Gastroesophageal sphincter (tissue), 4 donors: ENCODE data around the gene GGTA1. TPM values are rescaled to one million over a fixed set of nuclear protein-coding genes. Genes with fewer than 3 reads are reported as not detected.
"Not testable (repeated sequence)": the region's sequence is repeated elsewhere in the genome, so short reads cannot be mapped to it uniquely, and the experiment has no call there.

ENCODE experiments used
- ATAC-seq: fragments of 150-250 bp; one replicate; pipeline ENCODE4 v1.9.1; 2016; ENCODE audit warnings: mild to moderate bottlenecking, moderate library complexity
- H3K27ac ChIP-seq, 4 donors: fragments of 200-600 bp; sonication (generic) in 3 of 4; 1 replicate in 3 of 4; 2 replicates in 1 of 4; pipeline ENCODE4 v1.5.1; 2016 to 2019
- H3K27me3 ChIP-seq: fragments of 200-600 bp; sonication (generic); one replicate; pipeline ENCODE4 v1.5.1; 2019
- H3K36me3 ChIP-seq, 2 donors: fragments of 200-600 bp; sonication (generic); one replicate each; pipeline ENCODE4 v1.5.1; 2019; ENCODE audit warnings: control low read depth in 1 of 2
- H3K4me1 ChIP-seq, 3 donors: fragments of 200-600 bp; sonication (generic); 1 replicate in 2 of 3; 2 replicates in 1 of 3; pipeline ENCODE4 v1.5.1; 2016 to 2019; ENCODE audit warnings: control low read depth in 2 of 3
- H3K4me3 ChIP-seq, 2 donors: fragments of 200-600 bp; sonication (generic); one replicate each; pipeline ENCODE4 v1.5.1; 2019; ENCODE audit warnings: mild to moderate bottlenecking in 1 of 2, moderate library complexity in 1 of 2
- H3K9me3 ChIP-seq, 3 donors: fragments of 200-600 bp; sonication (generic); one replicate each; pipeline ENCODE4 v1.5.1; 2017 to 2019; ENCODE audit warnings: control low read depth in 2 of 3
- EP300 ChIP-seq: sonication (generic); formaldehyde crosslinking; IDR thresholded peaks from one replicate; pipeline ENCODE4 v1.6.1; 2017; ENCODE audit warnings: antibody characterized with exemption, mild to moderate bottlenecking
- POLR2A ChIP-seq, 2 donors: fragments of 450-650 bp; IDR thresholded peaks; one replicate each; pipeline ENCODE4 v1.6.1; 2017; ENCODE audit warnings: antibody characterized with exemption in 2 of 2, mild to moderate bottlenecking in 2 of 2, moderate library complexity in 1 of 2
- POLR2AphosphoS5 ChIP-seq: sonication (generic); formaldehyde crosslinking; IDR thresholded peaks from one replicate; pipeline ENCODE4 v1.6.1; 2017; ENCODE audit warnings: antibody characterized with exemption
- WGBS, 2 donors: methylation state at CpG; one replicate each; pipeline ENCODE4 v1.1.5; 2018; ENCODE audit warnings: low coverage in 1 of 2; 5-methylcytosine and 5-hydroxymethylcytosine counted together
- total RNA-seq, 4 donors: library from RNA; depleted of rRNA; stranded (reverse); fragments of >200 nt; gene quantifications; one replicate each; pipeline ENCODE4 v1.1.0, GENCODE V29; 2016
- TF ChIP-seq, protein P1 (sequence below), 4 experiments: fragments of 200-600 bp in 2 of 4; fragments of 450-650 bp in 2 of 4; sonication (generic) in 1 of 4; IDR thresholded peaks; one replicate each; pipeline ENCODE4 v1.5.1; 2017 to 2019; ENCODE audit warnings: antibody characterized with exemption in 4 of 4, mild to moderate bottlenecking in 2 of 4, moderate library complexity in 2 of 4

GGTA1 gene
- total RNA-seq, 4 donors from 2014 or later, result 5.1 to 22.2 (median 7.2) TPM

DNA sequence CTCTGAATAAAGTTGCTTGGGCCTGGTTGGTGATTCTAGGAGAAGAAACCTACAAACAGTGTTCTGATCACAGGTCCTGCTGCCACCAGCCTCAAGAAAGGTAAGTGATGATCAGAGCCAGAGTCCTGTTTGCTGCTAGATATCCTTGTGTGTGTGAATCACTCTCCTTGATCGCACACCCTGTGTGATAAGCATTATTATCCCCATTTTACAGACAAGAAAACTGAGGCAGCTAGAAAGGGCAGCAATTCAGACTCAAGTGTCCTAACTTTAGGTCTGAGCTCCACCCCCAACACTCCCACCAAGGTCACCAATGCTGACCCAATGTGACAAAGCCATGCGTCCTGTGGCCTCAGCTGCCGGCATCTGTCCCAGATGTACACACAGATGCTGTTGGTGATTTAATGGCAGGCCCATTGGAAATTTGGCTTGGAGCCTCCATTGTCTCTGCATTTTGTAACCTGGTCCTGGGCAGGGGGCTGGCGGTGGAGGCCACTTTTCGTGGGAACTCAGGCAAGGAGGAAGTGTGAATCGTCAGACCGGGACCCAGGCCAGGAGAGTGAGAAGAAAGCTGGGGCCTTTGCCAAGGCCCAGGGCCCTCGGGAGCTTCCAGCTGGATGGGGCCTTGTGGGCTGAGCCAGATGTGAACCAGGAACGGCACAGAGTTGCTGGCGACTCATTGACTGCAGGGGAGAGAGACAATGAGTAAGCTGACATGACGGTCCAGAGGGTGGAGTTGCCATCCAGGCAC lies 29.8 kb upstream of the GGTA1 start:
- TF ChIP-seq POLR2AphosphoS5 (peak; percentile 11), EP300 (no peak)
- Histone ChIP-seq H3K4me1 (peaks cover 0 to 19% (median 8%) of the 10 kb centered on the region in 3 donors), H3K27me3 (no peaks in the 10 kb centered on the region), H3K4me3 (no peak overlapping the region), H3K9me3 (no peaks in the 10 kb centered on the region), H3K36me3 (no peaks in the 10 kb centered on the region), H3K27ac (peak overlapping the region in 3 of 4 donors; percentile 9 to 29 (median 9))
- ATAC-seq, result peak; percentile 93
- 42 to 100% methylated on average over 1 to 3 of the region's 11 CpGs for WGBS, 2 donors

DNA sequence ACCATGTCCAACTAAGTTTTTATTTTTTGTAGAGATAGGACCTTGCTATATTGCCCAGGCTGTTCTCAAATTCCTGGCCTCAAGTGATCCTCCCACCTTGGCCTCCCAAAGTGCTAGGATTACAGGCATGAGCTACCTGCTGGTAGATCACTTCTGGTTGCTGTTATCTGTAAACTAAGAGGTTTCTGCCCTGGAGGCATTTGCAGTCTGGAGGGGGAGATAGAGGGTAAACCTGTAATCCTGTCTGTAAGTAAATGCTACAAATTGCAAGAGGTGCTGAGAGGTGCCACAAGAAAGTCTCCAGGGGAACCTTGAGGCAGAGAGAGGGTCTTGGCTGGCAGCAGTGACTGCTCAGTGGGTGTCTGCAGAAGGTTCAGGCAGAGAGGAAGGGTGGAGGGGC lies 29.0 kb upstream of the GGTA1 start:
- Histone ChIP-seq H3K27me3 (no peaks in the 10 kb centered on the region), H3K4me3 (no peak overlapping the region), H3K36me3 (no peaks in the 10 kb centered on the region), H3K27ac (no peak overlapping the region), H3K9me3 (no peaks in the 10 kb centered on the region), H3K4me1 (peaks cover 0 to 19% (median 8%) of the 10 kb centered on the region in 3 donors)
- TF ChIP-seq, protein P1, sequence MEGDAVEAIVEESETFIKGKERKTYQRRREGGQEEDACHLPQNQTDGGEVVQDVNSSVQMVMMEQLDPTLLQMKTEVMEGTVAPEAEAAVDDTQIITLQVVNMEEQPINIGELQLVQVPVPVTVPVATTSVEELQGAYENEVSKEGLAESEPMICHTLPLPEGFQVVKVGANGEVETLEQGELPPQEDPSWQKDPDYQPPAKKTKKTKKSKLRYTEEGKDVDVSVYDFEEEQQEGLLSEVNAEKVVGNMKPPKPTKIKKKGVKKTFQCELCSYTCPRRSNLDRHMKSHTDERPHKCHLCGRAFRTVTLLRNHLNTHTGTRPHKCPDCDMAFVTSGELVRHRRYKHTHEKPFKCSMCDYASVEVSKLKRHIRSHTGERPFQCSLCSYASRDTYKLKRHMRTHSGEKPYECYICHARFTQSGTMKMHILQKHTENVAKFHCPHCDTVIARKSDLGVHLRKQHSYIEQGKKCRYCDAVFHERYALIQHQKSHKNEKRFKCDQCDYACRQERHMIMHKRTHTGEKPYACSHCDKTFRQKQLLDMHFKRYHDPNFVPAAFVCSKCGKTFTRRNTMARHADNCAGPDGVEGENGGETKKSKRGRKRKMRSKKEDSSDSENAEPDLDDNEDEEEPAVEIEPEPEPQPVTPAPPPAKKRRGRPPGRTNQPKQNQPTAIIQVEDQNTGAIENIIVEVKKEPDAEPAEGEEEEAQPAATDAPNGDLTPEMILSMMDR (IDR thresholded peaks at IDR 0.05), result no peak
- TF ChIP-seq POLR2AphosphoS5 (no peak), POLR2A (IDR thresholded peaks at IDR 0.05) (no peak), EP300 (no peak)
- ATAC-seq, result no peak

DNA sequence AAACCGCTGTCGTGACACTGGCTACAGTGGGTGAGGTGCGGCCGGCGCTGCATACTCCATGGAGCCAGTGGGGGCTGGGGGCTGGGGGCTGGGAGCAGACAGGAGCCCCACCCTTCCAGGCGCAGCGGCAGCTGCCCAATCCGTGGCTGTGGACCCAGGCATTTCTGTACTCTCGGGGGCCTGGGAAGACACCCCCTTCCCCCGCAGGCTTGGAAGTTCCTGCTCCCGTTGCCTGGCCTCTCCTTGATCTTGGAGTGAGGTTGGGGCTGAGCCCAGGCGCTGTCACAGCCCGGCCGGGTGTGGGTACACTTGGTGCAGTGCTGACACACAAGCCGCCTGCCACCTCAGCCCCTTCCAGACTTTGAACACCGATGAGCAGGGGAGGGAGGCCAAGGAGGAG lies 27.7 kb upstream of the GGTA1 start:
- H3K27me3 ChIP-seq, result no peaks in the 10 kb centered on the region
- H3K9me3 ChIP-seq, result no peaks in the 10 kb centered on the region
- no peak overlapping the region for H3K27ac ChIP-seq
- peaks cover 0 to 19% (median 8%) of the 10 kb centered on the region in 3 donors for H3K4me1 ChIP-seq
- WGBS, 2 donors, result 55% methylated on average over 7 of the region's 16 CpGs; no CpG with 5 or more reads in 1 of the 2 donors
- H3K36me3 ChIP-seq, result no peaks in the 10 kb centered on the region
- no peak for ATAC-seq
- H3K4me3 ChIP-seq, result no peak overlapping the region
- TF ChIP-seq POLR2AphosphoS5 (no peak), POLR2A (IDR thresholded peaks at IDR 0.05) (no peak), EP300 (no peak)
- TF ChIP-seq, protein P1 (IDR thresholded peaks at IDR 0.05), result no peak

DNA sequence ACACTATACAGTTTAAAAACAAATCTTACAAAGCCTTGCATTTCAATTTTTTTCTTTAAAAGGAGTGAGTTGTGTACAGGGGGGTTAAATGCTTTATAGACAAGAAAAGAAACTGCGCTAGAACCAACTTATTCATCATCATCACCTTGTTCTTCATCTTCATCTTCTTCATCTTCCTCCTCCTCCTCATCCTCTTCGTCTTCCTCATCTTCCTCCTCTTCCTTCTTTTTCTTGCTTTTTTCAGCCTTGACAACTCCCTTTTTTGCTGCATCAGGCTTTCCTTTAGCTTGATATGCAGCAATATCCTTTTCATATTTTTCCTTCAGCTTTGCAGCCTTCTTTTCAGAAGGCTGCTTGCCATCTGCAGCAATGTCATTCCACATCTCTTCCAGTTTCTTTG lies 20.0 kb upstream of the GGTA1 start:
- H3K4me1 ChIP-seq, H3K36me3 ChIP-seq, H3K27me3 ChIP-seq, H3K4me3 ChIP-seq, H3K27ac ChIP-seq, ATAC-seq, H3K9me3 ChIP-seq: not testable (repeated sequence)
- WGBS, 2 donors, result 70 to 89% methylated on average over 2 of the region's 2 CpGs

DNA sequence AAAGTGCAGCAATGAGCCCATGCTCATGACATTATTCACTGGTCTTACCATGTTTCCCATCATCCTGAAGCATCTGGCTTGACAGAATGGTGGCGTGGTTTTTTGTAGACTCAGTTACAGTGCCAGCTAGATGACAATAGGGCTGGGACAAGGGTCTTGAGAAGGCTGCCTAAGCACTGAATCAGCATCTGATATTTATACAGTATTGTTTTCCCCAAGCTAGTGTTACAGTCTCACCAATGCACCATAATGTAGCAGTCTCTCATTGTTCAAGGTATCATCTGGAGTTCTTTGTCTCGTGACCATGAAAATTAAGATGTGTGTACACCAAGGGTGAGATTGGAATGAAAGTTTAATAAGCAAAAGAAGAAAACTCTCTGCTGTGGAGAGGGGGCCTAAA lies 19.0 kb upstream of the GGTA1 start:
- ATAC-seq, result no peak

DNA sequence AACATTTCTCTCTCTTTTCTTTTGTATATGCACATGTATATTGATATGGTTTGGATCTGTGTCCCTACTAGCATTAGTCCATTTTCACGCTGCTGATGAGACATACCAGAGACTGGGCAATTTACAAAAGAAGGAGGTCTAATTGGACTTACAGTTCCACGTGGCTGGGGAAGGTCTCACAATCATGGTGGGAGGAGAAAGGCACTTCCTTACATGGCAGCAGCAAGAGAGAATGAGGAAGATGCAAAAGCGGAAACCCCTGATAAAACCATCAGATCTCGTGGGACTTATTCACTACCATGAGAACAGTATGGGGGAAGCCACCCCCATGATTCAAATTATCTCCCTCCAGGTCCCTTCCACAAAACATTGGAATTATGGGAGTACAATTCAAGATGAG lies 13.5 kb upstream of the GGTA1 start:
- H3K27ac ChIP-seq, H3K4me1 ChIP-seq, ATAC-seq, H3K27me3 ChIP-seq, H3K36me3 ChIP-seq, H3K4me3 ChIP-seq, H3K9me3 ChIP-seq: not testable (repeated sequence)
- WGBS, 2 donors, result 82 to 100% methylated on average over 1 to 3 of the region's 4 CpGs

More for the DNA sequence above, 19.0 kb upstream of the GGTA1 start:
- H3K4me3 ChIP-seq, result no peak overlapping the region
- H3K27me3 ChIP-seq, result no peaks in the 10 kb centered on the region
- no peaks in the 10 kb centered on the region for H3K36me3 ChIP-seq
- no peaks in the 10 kb centered on the region for H3K9me3 ChIP-seq
- 100% methylated on average over 2 of the region's 2 CpGs for WGBS, 2 donors
- TF ChIP-seq EP300, result no peak
- TF ChIP-seq POLR2A (IDR thresholded peaks at IDR 0.05), result no peak
- TF ChIP-seq, protein P1 (IDR thresholded peaks at IDR 0.05), result no peak
- no peak for TF ChIP-seq POLR2AphosphoS5
- H3K27ac ChIP-seq, result no peak overlapping the region
- H3K4me1 ChIP-seq, result no peaks in the 10 kb centered on the region
